AG04450 (cell line): Measurements from ENCODE around the gene SACS. TPM values are rescaled to one million over a fixed set of nuclear protein-coding genes. Genes with fewer than 3 reads are reported as not detected.

Source experiments
- CTCF ChIA-PET: fragments of 300-600, 350-600 bp; formaldehyde crosslinking; extraction: SDS; loops from one replicate; lab custom pipeline; 2022; ENCODE audit warnings: antibody characterized with exemption, inconsistent platforms; lab: Charles Lee
- POLR2A ChIA-PET: fragments of 350-600 bp; formaldehyde crosslinking; extraction: SDS; loops from one replicate; lab custom pipeline; 2021; ENCODE audit warnings: antibody characterized with exemption, inconsistent platforms; lab: Yijun Ruan, JAX
- DNase-seq: peaks from one replicate; pipeline ENCODE4 v3.0.0-alpha.2; 2011; ENCODE audit warnings: low read depth, low spot score
- H3K27ac ChIP-seq: one replicate; pipeline ENCODE4 v1.5.1; 2012; ENCODE audit warnings: low read depth, low read length, control low read depth
- H3K27me3 ChIP-seq: one replicate; pipeline ENCODE4 v1.6.0; 2012; ENCODE audit warnings: low read length; ENCODE audit not compliant: control insufficient read depth, insufficient read depth
- H3K4me3 ChIP-seq: 2 replicates; pipeline ENCODE4 v1.5.1; 2011; ENCODE audit warnings: mild to moderate bottlenecking, low read depth, low read length, control low read depth
- H3K9me3 ChIP-seq: 2 replicates; pipeline ENCODE4 v1.5.1; 2012; ENCODE audit warnings: low read length; ENCODE audit not compliant: control insufficient read depth, insufficient read depth
- CTCF ChIP-seq: IDR thresholded peaks from 2 replicates; pipeline ENCODE4 v1.5.1; 2011; ENCODE audit warnings: low read depth, low read length, control low read depth, inconsistent platforms
- polyA plus RNA-seq: library from polyadenylated mRNA; depleted of rRNA; stranded (reverse); fragments of >200 nt; gene quantifications from 2 replicates; pipeline ENCODE4 v1.2.3, GENCODE V29; 2011

Gene SACS
- polyA plus RNA-seq, 1 experiment: 53.9 TPM

- TF ChIP-seq CTCF: no peak
- ChIA-PET CTCF (no interaction called here), POLR2A (no interaction called here)
- Histone ChIP-seq H3K4me3 (no peak overlapping the region), H3K9me3 (no peaks in the 10 kb centered on the region), H3K27me3 (no peaks in the 10 kb centered on the region), H3K27ac (no peak overlapping the region)
- no peak for DNase-seq
These were observed 38.7 kb upstream of the SACS start for GRCh38 chr13:23472189-23472588.

GRCh38 chr13:23470790-23471614, 37.5 kb upstream of the SACS start:
- no peak overlapping the region for H3K4me3 ChIP-seq
- ChIA-PET CTCF (no interaction called here), POLR2A (no interaction called here)
- no peaks in the 10 kb centered on the region for H3K27me3 ChIP-seq
- no peak for DNase-seq
- no peak overlapping the region for H3K27ac ChIP-seq
- no peak for TF ChIP-seq CTCF
- H3K9me3 ChIP-seq: no peaks in the 10 kb centered on the region

GRCh38 chr13:23469951-23470421, 36.5 kb upstream of the SACS start:
- H3K4me3 ChIP-seq: no peak overlapping the region
- POLR2A ChIA-PET: no interaction called here
- H3K27ac ChIP-seq: no peak overlapping the region
- CTCF ChIA-PET: interaction anchor here (2.2 kb wide), 1 partner anchor 430 kb away, joined by 9 read pairs; no protein-coding TSS in a partner anchor
- DNase-seq: no peak
- TF ChIP-seq CTCF: no peak
- H3K9me3 ChIP-seq: no peaks in the 10 kb centered on the region
- H3K27me3 ChIP-seq: no peaks in the 10 kb centered on the region

- H3K4me3 ChIP-seq: no peak overlapping the region
- no peaks in the 10 kb centered on the region for H3K9me3 ChIP-seq
- no peak overlapping the region for H3K27ac ChIP-seq
- ChIA-PET POLR2A (no interaction called here), CTCF (interaction anchor here (0.7 to 2.2 kb wide), 2 partner anchors 187 to 431 kb away, joined by 4 to 9 read pairs; no protein-coding TSS in a partner anchor)
- no peaks in the 10 kb centered on the region for H3K27me3 ChIP-seq
- TF ChIP-seq CTCF: no peak
- no peak for DNase-seq
These were observed 35.3 kb upstream of the SACS start for GRCh38 chr13:23468811-23469210.

GRCh38 chr13:23467932-23468278, 34.4 kb upstream of the SACS start:
- H3K27ac ChIP-seq: no peak overlapping the region
- H3K9me3 ChIP-seq: no peaks in the 10 kb centered on the region
- no peak overlapping the region for H3K4me3 ChIP-seq
- ChIA-PET CTCF (interaction anchor here (0.6 to 1.7 kb wide), 11 partner anchors 13 to 431 kb away, joined by 3 to 15 read pairs (median 4); partner anchors contain the start of gene MIPEP), POLR2A (interaction anchor here (0.7 to 1.2 kb wide), 2 partner anchors 33 to 204 kb away, joined by 3 read pairs; no protein-coding TSS in a partner anchor)
- TF ChIP-seq CTCF: no peak
- H3K27me3 ChIP-seq: no peaks in the 10 kb centered on the region
- no peak for DNase-seq
